Measurements from ENCODE around the gene PSMA6. TPM values are rescaled to one million over a fixed set of nuclear protein-coding genes. Genes with fewer than 3 reads are reported as not detected.

PSMA6 gene
- total RNA-seq, 1 experiment from 2014 or later = 297 TPM

GRCh38 chr14:35286707-35287106 is 5.5 kb upstream of the PSMA6 start:
- TF ChIP-seq CTCF (IDR thresholded peaks at IDR 0.05; ENCODE audit: unreplicated experiment) = no peak
- Mint-ChIP-seq H3K27me3 (ENCODE audit: unreplicated experiment) (no peaks in the 10 kb centered on the region), H3K4me3 (ENCODE audit: low read depth, unreplicated experiment) (no peak overlapping the region), H3K27ac (ENCODE audit: unreplicated experiment) (no peak overlapping the region), H3K36me3 (ENCODE audit: insufficient read depth, unreplicated experiment) (peaks cover 2% of the 10 kb centered on the region), H3K4me1 (ENCODE audit: low read depth, unreplicated experiment) (peaks cover 23% of the 10 kb centered on the region), H3K9me3 (ENCODE audit: low read depth, unreplicated experiment) (no peaks in the 10 kb centered on the region)
- DNase-seq = no peak
- CTCF ChIA-PET = interaction anchor here (0.6 to 1.5 kb wide), 3 partner anchors 72 to 158 kb away, joined by 3 to 4 read pairs (median 3); partner anchors contain the start of gene NFKBIA
- intact Hi-C loops (cut with micrococcal nuclease; ENCODE audit: unreplicated experiment) = no loop called here
- BruUV-seq (replicated peaks) = no TSS peak

- BruUV-seq (replicated peaks) = no TSS peak
- Mint-ChIP-seq H3K27me3 (ENCODE audit: unreplicated experiment) (no peaks in the 10 kb centered on the region), H3K27ac (ENCODE audit: unreplicated experiment) (no peak overlapping the region), H3K9me3 (ENCODE audit: low read depth, unreplicated experiment) (no peaks in the 10 kb centered on the region), H3K36me3 (ENCODE audit: insufficient read depth, unreplicated experiment) (peaks cover 10% of the 10 kb centered on the region), H3K4me3 (ENCODE audit: low read depth, unreplicated experiment) (no peak overlapping the region), H3K4me1 (ENCODE audit: low read depth, unreplicated experiment) (peaks cover 23% of the 10 kb centered on the region)
- intact Hi-C loops (cut with micrococcal nuclease; ENCODE audit: unreplicated experiment) = no loop called here
- DNase-seq = peak; percentile 44
- no peak for TF ChIP-seq CTCF (IDR thresholded peaks at IDR 0.05; ENCODE audit: unreplicated experiment)
- CTCF ChIA-PET = interaction anchor here (1.0 to 1.5 kb wide), 2 partner anchors 73 to 117 kb away, joined by 3 to 4 read pairs; partner anchors contain the start of gene NFKBIA
Observed at GRCh38 chr14:35287431-35288013, 4.7 kb upstream of the PSMA6 start.

- H3K27me3 Mint-ChIP-seq (ENCODE audit: unreplicated experiment) = no peaks in the 10 kb centered on the region
- intact Hi-C loops (cut with micrococcal nuclease; ENCODE audit: unreplicated experiment) = loop anchor here (5.0 to 10.0 kb wide), 2 partner anchors 43 to 145 kb away; no protein-coding TSS in a partner anchor
- H3K9me3 Mint-ChIP-seq (ENCODE audit: low read depth, unreplicated experiment) = no peaks in the 10 kb centered on the region
- H3K36me3 Mint-ChIP-seq (ENCODE audit: insufficient read depth, unreplicated experiment) = peaks cover 31% of the 10 kb centered on the region
- no peak for TF ChIP-seq CTCF (IDR thresholded peaks at IDR 0.05; ENCODE audit: unreplicated experiment)
- no TSS peak for BruUV-seq (replicated peaks)
- CTCF ChIA-PET = interaction anchor here (0.7 kb wide), 1 partner anchor 380 kb away, joined by 4 read pairs; no protein-coding TSS in a partner anchor
- DNase-seq = no peak
- no peak overlapping the region for H3K4me3 Mint-ChIP-seq (ENCODE audit: low read depth, unreplicated experiment)
- no peak overlapping the region for H3K27ac Mint-ChIP-seq (ENCODE audit: unreplicated experiment)
- peaks cover 27% of the 10 kb centered on the region for H3K4me1 Mint-ChIP-seq (ENCODE audit: low read depth, unreplicated experiment)
Observed at GRCh38 chr14:35289623-35290022, 2.6 kb upstream of the PSMA6 start.

GRCh38 chr14:35292770-35293561 is 784 bp downstream of the PSMA6 start:
- peak overlapping the region; percentile 78 for H3K27ac Mint-ChIP-seq (ENCODE audit: unreplicated experiment)
- H3K36me3 Mint-ChIP-seq (ENCODE audit: insufficient read depth, unreplicated experiment) = peaks cover 46% of the 10 kb centered on the region
- peaks cover 17% of the 10 kb centered on the region for H3K4me1 Mint-ChIP-seq (ENCODE audit: low read depth, unreplicated experiment)
- intact Hi-C loops (cut with micrococcal nuclease; ENCODE audit: unreplicated experiment) = loop anchor here (2.0 to 10.0 kb wide), 3 partner anchors 39 to 148 kb away; no protein-coding TSS in a partner anchor
- CTCF ChIA-PET = interaction anchor here (0.5 to 1.3 kb wide), 10 partner anchors 40 to 703 kb away, joined by 3 to 6 read pairs (median 4); partner anchors contain the start of gene NFKBIA
- no peaks in the 10 kb centered on the region for H3K27me3 Mint-ChIP-seq (ENCODE audit: unreplicated experiment)
- no peak for DNase-seq
- H3K4me3 Mint-ChIP-seq (ENCODE audit: low read depth, unreplicated experiment) = peak overlapping the region; percentile 87
- no peaks in the 10 kb centered on the region for H3K9me3 Mint-ChIP-seq (ENCODE audit: low read depth, unreplicated experiment)
- BruUV-seq (replicated peaks) = TSS peak; percentile 66
- TF ChIP-seq CTCF (IDR thresholded peaks at IDR 0.05; ENCODE audit: unreplicated experiment) = no peak

All from Calu3 (cell line).